HG02870 (cell line): Measurements from ENCODE around the gene RAB31.
"Not testable (repeated sequence)": the region's sequence is repeated elsewhere in the genome, so short reads cannot be mapped to it uniquely, and the experiment has no call there.

Experiments used
- ATAC-seq: cut with Tn5 transposase; IDR thresholded peaks from one replicate; pipeline ENCODE4 v1.9.1; 2021; ENCODE audit warnings: mild to moderate bottlenecking, moderate library complexity; ENCODE audit not compliant: unreplicated experiment

Gene RAB31

DNA sequence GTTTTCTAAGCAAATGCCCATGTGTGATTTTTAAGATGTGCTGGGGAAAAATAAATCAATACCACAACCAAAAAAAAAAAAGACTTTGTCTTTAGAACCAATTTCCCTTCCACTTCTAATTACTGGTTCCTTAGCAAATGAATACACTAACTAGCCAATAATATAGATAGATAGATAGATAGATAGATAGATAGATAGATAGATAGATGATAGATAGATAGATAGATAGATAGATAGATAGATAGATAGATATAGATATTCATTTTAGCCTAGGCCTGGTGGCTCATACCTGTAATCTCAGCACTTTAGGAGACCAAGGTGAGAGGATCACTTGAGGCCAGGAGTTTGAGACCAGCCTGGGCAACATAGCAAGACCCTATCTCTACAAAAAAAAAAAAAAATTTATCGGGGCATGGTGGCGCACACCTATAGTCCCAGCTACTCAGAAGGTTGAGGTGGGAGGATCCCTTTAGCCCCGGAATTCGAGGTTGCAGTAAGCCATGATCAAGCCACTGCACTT, 149.4 kb downstream of the RAB31 start:
- ATAC-seq: not testable (repeated sequence)

DNA sequence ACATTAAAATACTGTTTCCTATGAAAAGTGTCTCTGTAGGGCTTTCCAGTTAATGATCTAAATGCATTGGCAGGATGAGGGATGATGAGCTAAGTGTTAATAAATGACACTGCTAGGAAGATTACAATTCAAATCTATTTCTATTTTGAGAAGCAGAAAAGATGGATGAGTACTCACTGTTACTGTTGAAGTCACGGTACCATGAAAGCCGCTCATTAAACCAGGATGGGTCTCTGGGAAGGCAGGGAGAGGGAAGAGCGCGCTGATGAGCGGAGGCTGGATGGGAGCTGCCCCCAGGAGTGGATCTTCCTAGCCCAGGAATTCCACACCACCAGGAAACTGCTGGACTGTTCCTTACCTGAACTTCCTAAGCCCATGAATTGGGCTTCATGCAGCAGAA, 150.5 kb downstream of the RAB31 start:
- no peak for ATAC-seq

DNA sequence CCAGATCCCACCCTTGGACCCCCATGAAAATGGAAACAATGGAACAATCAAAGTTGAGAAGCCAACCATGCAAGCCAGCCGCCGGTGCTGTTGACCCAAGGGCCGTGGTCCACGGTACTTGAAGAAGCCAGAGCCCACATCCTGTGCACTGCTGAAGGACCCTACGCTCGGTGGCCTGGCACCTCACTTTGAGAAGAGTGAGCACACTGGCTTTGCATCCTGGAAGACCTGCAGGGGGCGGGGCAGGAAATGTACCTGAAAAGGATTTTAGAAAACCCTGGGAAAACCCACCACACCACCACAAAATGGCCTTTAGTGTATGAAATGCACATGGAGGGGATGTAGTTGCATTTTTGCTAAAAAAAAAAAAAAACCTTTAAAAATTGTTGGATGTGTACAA, 151.1 kb downstream of the RAB31 start:
- no peak for ATAC-seq

DNA sequence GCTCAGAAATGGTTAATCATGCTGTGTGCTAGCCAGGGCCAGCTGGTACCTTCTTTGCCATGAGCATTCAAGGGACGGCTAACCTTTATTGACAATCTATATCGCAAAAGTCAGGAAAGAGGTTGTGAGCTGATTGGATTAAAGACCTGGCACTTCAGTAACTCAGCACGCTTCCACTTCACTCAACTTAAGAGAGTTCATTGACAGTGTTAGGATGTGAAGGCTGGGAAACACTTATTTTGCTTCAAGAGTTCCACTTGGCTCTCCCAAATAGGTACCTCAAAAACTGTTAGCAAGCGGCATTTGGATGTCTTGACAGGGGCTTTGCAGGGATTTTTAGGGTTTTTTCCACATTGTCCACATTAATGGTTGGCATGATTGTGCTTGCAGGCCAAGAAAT, 152.6 kb downstream of the RAB31 start:
- ATAC-seq: no peak

DNA sequence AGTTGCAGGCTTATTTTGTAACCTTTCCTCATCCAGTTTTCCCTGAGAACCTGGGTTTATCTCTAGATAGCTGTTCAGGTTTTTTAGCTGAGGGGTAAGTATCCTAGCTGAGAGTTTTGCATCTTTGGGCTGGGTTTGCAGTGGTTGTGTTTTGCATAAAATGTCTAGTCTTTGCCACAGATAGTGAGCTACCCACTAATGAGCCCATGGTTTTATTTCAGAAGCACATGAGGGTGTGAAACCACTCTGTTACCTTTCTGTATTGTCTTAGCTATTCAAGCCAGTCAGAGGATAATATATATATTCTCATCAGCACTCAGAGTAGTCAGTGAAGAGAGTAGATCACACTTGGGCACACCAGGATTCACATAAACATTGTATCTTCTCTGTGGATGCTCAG, 153.1 kb downstream of the RAB31 start:
- peak; percentile 65 for ATAC-seq

DNA sequence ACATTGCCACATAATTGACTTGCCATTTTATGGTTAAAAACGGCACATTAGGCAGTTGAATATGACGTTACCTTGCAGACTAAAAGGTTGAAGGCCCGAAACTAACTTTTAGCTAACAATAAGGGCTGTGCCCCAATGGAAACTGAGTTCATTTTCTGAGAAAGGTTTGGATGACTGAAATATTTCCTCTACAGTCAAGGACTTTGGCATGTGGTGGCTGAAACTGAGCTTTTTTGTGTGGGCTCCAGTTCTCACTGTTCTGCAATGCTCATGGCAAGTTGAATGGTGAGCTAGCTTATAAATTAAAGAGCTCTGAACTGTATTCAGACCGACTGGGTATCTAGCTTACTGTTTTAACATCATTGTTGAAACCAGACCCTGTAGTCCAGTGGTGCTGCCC, 153.8 kb downstream of the RAB31 start:
- peak; percentile 68 for ATAC-seq

DNA sequence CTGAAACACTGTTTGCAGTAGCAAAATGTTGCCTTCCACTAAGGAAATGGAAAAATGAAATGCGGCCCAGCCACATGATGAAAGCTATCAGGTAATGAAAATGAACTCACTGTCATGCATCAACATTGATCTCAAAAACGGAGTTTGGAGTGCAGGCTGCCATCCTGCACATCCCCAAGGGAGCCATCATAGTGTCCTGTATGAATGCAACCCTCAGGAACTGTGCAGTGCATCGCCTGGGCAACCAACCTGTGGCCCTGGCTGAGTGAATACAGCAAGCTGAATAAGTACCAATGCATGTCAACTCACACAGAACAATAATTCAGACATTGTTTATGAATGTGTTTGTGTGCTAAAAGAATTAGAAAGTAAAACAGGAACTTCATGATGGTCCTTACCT, 154.6 kb downstream of the RAB31 start:
- ATAC-seq: no peak

DNA sequence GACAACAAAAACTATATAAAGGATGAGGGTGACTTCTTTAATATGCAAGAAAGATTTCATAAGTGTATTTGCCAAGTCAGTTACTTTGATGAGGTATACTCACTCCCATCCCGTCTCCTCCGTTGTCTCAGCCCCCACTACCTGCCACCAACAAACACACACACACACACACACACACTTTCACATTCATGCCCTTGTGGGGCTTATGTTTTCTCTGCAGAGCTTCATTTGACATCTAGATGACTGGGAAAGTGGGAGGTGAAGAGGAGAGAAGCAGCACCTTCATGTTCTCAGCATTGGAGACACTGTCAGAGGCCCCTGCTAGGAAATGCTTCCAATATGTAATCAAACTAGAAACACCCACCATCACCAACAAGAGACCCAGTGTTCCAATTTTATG, 155.2 kb downstream of the RAB31 start:
- ATAC-seq: no peak

DNA sequence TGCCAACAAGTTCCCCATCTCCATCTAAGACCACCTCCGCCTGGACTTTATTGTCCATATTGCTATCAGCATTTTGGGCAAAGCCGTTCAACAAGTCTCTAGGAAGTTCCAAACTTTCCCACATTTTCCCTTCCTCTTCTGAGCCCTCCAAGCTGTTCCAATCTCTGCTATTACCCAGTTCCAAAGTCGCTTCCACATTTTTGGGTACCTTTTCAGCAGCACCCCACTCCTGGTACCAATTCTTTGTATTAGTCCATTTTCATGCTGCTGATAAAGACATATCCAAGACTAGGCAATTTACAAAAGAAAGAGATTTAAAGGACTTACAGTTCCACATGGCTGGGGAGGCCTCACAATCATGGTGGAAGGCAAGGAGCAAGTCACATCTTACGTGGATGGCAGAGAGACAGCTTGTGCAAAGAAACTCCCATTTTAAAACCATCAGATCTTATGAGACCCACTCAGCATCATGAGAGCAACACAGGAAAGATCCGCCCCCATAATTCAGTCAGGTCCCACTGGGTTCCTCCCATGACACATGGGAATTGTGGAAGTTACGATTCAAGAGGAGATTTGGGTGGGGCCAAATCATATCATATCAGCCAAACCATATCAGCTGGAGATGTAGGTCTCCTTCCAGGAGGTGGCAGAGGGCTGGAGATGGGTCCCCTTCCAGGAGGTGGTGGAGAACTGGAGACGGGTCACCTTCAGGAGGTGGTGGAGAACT, 157.8 kb downstream of the RAB31 start:
- ATAC-seq: no peak

DNA sequence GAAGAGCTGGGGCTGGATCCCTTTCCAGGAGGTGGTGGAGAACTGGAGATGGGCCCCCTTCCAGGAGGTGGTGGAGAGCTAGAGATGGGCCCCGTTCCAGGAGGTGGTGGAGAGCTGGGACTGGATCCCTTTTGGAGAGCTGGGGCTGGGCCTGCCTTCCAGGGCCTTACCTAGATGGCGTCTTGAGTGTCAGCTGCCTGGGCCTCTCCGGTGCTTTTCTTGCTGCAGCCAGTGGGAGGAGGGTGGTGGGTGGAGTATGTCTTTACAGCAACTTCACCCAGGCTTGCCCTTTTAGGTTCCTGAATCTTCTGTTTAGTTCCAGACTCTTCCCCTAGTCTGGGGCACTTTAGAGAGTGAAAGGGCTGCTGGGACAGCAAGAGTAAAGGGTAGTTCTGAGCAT, 158.5 kb downstream of the RAB31 start:
- no peak for ATAC-seq

DNA sequence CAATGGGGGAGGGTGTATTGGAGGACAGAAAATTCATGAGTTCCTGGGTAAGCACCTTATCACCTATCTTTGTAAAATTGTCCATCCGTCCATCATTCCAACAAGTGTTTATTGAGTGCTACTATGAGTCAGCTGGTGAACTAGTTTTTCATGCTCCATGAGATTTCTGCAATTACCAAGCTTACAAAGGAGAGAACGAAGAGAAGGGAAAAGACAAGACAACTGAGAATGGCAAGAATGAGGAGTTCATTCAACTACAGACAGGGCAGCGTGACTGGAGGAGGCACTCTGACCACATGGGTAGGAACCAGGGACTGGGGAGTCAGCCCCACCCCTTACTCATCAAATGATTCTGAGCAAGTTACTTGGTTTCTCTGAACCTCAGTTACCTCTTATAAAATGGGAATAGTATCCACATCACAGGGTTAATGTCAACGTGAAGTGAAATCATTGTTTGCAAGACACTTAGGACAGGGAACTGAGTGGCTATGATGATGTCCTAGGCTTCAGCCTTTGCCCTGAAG, 159.0 kb downstream of the RAB31 start:
- ATAC-seq: no peak

DNA sequence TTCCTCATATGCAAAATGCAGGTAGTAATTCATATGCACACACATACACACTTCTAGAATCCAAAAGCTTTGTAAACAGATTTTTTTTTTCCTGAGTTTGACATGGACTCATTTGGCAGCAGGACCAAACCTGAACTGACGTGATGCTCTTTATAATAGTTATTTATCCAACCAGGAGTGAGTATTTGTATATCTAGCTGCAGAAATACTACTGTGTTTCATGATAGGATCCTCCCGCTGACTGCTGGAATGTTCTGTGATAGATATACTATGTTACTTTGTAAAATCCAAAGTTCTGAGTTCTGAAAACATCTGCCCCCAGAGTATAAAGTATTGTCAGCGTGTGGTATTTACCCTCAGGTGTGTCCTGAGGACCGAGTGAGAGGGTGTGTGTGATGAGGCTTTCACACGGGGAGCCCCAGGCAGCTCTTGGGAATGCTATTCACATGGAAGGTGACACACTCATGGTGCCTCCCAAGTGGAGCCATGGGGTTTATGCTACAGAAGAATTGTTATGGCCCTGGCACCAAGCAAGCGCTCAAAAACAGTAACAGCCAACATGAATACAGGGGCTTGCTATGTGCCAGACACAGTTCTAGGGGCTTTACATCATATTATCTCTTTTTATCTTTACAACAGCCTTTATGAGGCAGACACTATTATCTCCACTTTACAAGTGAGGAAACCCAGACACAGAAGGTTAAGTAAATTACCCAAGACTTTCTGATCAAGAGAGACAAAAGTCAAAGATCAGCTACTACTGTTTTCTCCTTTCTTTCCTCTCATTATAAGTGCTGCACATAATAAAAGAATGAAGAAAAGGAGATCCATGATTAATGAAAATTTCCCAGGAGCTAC, 161.0 kb downstream of the RAB31 start:
- ATAC-seq: no peak

DNA sequence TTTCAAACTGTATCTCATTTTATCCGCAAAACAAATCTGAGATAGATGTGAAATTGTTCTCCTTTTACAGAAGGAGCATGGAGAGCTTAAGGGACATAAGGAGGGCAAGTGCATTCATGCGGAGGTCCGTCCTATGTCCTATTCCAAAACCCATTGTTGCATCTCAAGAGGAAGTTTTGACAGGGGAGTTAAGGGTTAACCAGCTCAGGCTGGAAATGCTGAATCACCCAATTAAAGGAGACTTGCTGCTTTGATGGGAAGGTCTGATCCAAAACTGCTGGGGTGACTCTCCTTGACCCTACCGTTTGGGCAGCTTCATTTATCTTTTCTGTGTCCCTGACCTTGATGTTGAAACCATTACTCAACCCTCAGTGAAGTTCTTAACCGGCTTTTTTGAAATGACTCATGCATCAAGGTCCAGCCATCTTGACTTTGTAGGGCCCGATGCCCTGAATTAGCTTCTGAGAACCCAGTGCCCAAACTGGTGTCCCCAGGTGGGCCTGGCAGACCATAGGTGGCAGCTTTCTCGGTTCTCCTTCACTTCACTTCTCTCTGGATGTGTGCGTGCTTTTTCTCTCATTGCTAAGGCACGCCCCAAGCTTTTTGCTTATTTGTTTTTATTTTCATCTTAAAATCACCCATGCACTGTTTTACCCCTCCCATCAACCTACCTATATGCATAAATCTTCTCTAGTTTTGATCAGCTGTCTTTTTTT, 161.8 kb downstream of the RAB31 start:
- ATAC-seq: peak; percentile 80

DNA sequence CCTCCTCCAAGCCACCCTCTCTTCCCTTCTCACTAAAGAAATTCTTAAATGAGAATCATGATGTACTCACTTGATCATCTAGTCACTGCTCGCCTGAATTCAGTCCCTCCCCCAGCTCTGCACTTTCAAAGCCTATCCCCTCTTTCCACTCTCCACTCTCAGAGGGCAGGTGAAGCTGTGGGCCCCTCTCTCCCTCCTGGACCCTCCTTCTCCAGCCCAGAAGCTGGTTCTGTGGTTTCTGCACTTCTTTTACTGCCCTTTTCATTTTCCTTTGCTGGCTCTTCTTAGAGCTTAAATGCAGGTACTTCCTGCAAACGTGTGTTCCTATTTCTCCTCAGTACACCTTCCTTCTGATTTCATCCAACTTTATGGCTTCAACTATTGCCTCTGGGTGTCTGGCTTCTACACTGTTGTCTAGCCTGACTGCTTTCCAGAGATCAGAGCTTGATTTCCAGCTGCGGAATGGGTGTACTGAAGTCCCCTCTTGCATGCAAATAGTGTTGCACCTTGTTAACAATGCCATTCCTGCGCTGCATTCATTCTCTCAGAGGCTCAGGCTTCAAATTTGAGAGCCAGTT, 162.4 kb downstream of the RAB31 start:
- ATAC-seq: peak; percentile 10

DNA sequence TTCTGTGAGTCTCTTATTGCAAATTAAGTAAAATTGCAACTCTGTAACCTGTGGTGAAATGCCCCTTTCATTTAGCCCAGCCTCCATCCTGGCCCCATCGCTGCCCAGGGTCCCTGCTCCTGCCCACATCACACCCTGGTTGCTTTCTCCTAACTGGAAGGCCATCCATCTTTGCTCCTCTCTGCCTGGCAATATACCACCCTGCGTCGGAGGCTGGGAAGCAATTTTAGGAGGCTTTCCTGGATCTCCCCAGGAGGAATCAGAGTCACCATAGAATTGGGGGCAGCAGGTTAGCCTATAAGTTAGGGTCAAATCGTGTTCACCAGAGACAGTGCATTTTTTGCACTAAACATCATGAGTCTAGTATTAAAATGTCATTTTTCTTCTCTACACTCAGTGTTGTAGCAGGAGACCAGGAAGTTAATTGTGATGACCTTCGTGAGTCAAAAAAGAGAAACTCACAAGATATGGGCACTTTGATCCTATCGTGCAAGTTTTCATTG, 163.2 kb downstream of the RAB31 start:
- ATAC-seq: no peak

DNA sequence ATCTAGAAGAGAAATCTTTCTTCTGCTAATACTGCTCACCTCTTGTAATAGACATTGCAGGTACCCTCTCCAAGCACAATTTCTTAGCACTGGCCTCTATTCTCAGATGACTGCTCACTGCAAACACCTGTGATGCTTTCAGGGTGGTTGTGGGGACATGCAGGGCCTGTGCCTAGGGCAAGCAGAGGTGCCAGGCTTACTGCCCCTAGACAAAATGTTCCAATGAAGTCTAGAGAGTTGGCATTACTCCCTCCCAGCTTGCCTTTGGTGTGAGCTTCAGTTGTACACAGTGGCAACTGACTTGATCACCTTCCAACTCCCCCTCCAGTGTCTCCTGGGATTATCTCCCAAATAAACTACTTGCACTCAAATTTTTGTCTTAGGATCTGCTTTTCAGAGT, 164.7 kb downstream of the RAB31 start:
- ATAC-seq: no peak

DNA sequence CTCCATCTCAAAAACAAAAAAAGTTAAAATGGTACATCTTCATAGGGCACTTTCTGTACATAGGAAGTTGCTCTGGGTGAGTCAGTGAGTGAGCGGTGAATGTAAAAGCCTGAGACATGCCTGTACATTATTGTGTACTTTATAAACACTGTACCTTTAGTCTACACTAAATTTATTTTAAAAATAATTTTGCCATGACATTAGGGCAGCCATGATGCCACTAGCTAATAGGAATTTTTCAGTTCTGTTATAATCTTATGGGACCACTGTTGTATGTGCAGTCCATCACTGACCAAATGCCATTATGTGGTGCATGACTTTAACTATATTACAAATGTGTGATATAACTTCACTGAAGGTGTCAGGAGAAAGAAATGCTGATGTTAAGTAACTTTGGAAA, 166.6 kb downstream of the RAB31 start:
- ATAC-seq: no peak

DNA sequence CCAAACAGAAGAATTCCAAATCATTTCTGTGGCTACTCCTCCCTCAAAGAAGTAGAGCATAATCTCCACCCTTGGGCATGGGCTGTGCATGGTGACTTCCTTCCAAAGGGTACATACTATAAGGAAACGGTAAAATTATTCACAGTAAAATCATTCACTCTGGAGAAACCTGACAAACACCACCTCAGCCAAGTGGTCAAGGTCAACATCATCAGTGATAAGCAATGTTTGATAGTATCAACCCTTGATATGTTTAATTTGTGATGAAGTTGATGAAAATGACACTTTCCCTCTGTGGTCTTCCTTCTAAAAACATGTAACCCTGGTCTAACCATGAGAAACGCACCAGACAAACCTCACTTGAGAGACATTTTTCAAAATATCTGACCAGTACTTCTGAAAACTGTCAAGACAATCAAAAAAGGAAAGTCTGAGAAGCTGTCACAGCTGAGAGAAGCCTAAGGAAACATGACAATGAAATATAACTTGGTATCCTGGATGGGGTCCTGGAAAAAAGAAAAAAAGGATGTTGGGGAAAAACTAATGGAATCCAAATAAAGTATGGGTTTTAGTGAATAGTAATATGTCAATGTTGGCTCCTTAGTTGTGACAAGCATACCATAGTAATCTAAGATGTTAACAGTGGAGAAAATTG, 168.2 kb downstream of the RAB31 start:
- ATAC-seq: no peak

DNA sequence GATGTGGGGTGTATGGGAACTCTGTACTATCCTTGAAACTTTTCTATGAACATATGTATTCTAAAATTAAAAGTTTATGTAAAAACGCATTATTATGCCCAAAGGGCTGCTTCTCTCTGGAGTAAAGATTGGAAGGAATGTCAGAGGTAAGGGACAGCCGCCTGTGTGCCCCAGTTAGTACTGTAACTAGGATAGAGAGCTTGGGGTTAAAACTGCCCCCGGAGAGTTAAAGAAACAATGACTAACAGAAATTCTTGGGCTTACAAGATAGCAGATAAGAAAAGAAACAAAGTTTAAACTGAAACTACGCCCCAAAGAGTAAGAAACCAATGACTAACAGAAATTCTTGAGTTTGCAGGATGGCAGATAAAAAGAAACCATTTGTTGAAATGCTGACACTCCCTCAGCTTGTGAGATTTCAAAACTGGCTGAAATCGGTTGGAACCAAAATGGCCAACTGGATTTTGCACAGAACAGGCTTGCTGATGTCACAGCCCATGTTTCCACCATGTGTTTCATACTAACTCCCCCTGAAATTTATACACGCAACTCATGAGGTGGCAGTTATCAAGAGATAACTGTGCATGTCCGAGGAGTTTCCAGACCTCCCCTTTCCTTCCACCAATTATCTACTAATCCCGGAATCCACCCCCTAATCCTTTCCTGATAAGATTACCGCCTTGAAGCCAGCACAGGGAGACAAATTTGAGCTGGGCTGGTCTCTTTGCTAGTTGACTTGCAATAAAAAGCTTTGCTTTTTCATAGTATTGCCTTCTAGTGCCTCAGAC, 169.0 kb downstream of the RAB31 start:
- no peak for ATAC-seq
